ENCODE results near the gene CR1.

The CR1 gene

GRCh38 chr1:207495801-207496792 lies at the start of gene CR1:
CR1 (plus strand) TSS chr1:207496157; CDS start chr1:207496268, 111 bp downstream.
- Histone ChIP-seq H3K9ac (ENCODE audit: low read depth in 1 of 2, low read length in 2 of 2) (no peak within 1 kb of the TSS), H3K27ac (ENCODE audit: low read depth, low read length) (no peak within 1 kb of the TSS), H3K27me3 (ENCODE audit: control insufficient read depth in 1 of 2, insufficient read depth in 2 of 2, low read length in 2 of 2) (peaks cover 32 to 39% of the 10 kb centered on the region in 2 donors), H3K4me1 (ENCODE audit: control insufficient read depth in 1 of 2, insufficient read depth in 2 of 2, low read length in 2 of 2) (peaks cover 0 to 7% of the 10 kb centered on the region in 2 donors), H3K36me3 (ENCODE audit: control insufficient read depth in 1 of 2, insufficient read depth in 2 of 2, low read length in 2 of 2) (no peaks in the 10 kb centered on the region), H3K9me3 (ENCODE audit: control insufficient read depth in 1 of 2, low read length in 2 of 2) (no peaks in the 10 kb centered on the region), H3K4me3 (ENCODE audit: low read depth in 1 of 2, low read length in 2 of 2) (peak within 1 kb of the TSS; percentile 46 to 59)

- H3K4me1 ChIP-seq (ENCODE audit: control insufficient read depth in 1 of 2, insufficient read depth in 2 of 2, low read length in 2 of 2): peaks cover 0 to 12% of the 10 kb centered on the region in 2 donors
- no peaks in the 10 kb centered on the region for H3K9me3 ChIP-seq (ENCODE audit: control insufficient read depth in 1 of 2, low read length in 2 of 2)
- H3K27ac ChIP-seq (ENCODE audit: low read depth, low read length): no peak overlapping the region
- H3K27me3 ChIP-seq (ENCODE audit: control insufficient read depth in 1 of 2, insufficient read depth in 2 of 2, low read length in 2 of 2): peaks cover 32 to 33% of the 10 kb centered on the region in 2 donors
- no peak overlapping the region for H3K9ac ChIP-seq (ENCODE audit: low read depth in 1 of 2, low read length in 2 of 2)
- H3K4me3 ChIP-seq (ENCODE audit: low read depth in 1 of 2, low read length in 2 of 2): peak overlapping the region; percentile 45 to 67
- no peaks in the 10 kb centered on the region for H3K36me3 ChIP-seq (ENCODE audit: control insufficient read depth in 1 of 2, insufficient read depth in 2 of 2, low read length in 2 of 2)
These were observed 42.3 kb upstream of the CR1 start for GRCh38 chr1:207453710-207454045.

GRCh38 chr1:207454046-207454964 lies 41.7 kb upstream of the CR1 start, which contains the start of gene CR2:
CR2 (plus strand) TSS chr1:207454328; CDS start chr1:207454419, 91 bp downstream.
- H3K9ac ChIP-seq (ENCODE audit: low read depth in 1 of 2, low read length in 2 of 2): peak within 1 kb of the TSS; percentile 25 to 34
- H3K9me3 ChIP-seq (ENCODE audit: control insufficient read depth in 1 of 2, low read length in 2 of 2): no peaks in the 10 kb centered on the region
- H3K4me1 ChIP-seq (ENCODE audit: control insufficient read depth in 1 of 2, insufficient read depth in 2 of 2, low read length in 2 of 2): peaks cover 0 to 12% of the 10 kb centered on the region in 2 donors
- H3K27ac ChIP-seq (ENCODE audit: low read depth, low read length): no peak within 1 kb of the TSS
- no peaks in the 10 kb centered on the region for H3K36me3 ChIP-seq (ENCODE audit: control insufficient read depth in 1 of 2, insufficient read depth in 2 of 2, low read length in 2 of 2)
- peaks cover 32 to 33% of the 10 kb centered on the region in 2 donors for H3K27me3 ChIP-seq (ENCODE audit: control insufficient read depth in 1 of 2, insufficient read depth in 2 of 2, low read length in 2 of 2)
- H3K4me3 ChIP-seq (ENCODE audit: low read depth in 1 of 2, low read length in 2 of 2): peak within 1 kb of the TSS; percentile 45 to 67

- Histone ChIP-seq H3K36me3 (ENCODE audit: control insufficient read depth in 1 of 2, insufficient read depth in 2 of 2, low read length in 2 of 2) (no peaks in the 10 kb centered on the region), H3K9ac (ENCODE audit: low read depth in 1 of 2, low read length in 2 of 2) (no peak overlapping the region), H3K4me3 (ENCODE audit: low read depth in 1 of 2, low read length in 2 of 2) (peak overlapping the region; percentile 45 to 67), H3K27ac (ENCODE audit: low read depth, low read length) (no peak overlapping the region), H3K27me3 (ENCODE audit: control insufficient read depth in 1 of 2, insufficient read depth in 2 of 2, low read length in 2 of 2) (peaks cover 28 to 32% of the 10 kb centered on the region in 2 donors), H3K9me3 (ENCODE audit: control insufficient read depth in 1 of 2, low read length in 2 of 2) (no peaks in the 10 kb centered on the region), H3K4me1 (ENCODE audit: control insufficient read depth in 1 of 2, insufficient read depth in 2 of 2, low read length in 2 of 2) (peaks cover 0 to 12% of the 10 kb centered on the region in 2 donors)
These were observed 40.7 kb upstream of the CR1 start for GRCh38 chr1:207455183-207455754.

- H3K27me3 ChIP-seq (ENCODE audit: control insufficient read depth in 1 of 2, insufficient read depth in 2 of 2, low read length in 2 of 2): peaks cover 11 to 28% of the 10 kb centered on the region in 2 donors
- no peak overlapping the region for H3K27ac ChIP-seq (ENCODE audit: low read depth, low read length)
- H3K4me1 ChIP-seq (ENCODE audit: control insufficient read depth in 1 of 2, insufficient read depth in 2 of 2, low read length in 2 of 2): peaks cover 0 to 12% of the 10 kb centered on the region in 2 donors
- H3K9ac ChIP-seq (ENCODE audit: low read depth in 1 of 2, low read length in 2 of 2): no peak overlapping the region
- H3K4me3 ChIP-seq (ENCODE audit: low read depth in 1 of 2, low read length in 2 of 2): no peak overlapping the region
- no peaks in the 10 kb centered on the region for H3K36me3 ChIP-seq (ENCODE audit: control insufficient read depth in 1 of 2, insufficient read depth in 2 of 2, low read length in 2 of 2)
- H3K9me3 ChIP-seq (ENCODE audit: control insufficient read depth in 1 of 2, low read length in 2 of 2): no peaks in the 10 kb centered on the region
These were observed 37.5 kb upstream of the CR1 start for GRCh38 chr1:207458414-207458813.

- Histone ChIP-seq H3K4me1 (ENCODE audit: control insufficient read depth in 1 of 2, insufficient read depth in 2 of 2, low read length in 2 of 2) (peaks cover 0 to 10% of the 10 kb centered on the region in 2 donors), H3K4me3 (ENCODE audit: low read depth in 1 of 2, low read length in 2 of 2) (no peak overlapping the region), H3K36me3 (ENCODE audit: control insufficient read depth in 1 of 2, insufficient read depth in 2 of 2, low read length in 2 of 2) (no peaks in the 10 kb centered on the region), H3K9me3 (ENCODE audit: control insufficient read depth in 1 of 2, low read length in 2 of 2) (no peaks in the 10 kb centered on the region), H3K9ac (ENCODE audit: low read depth in 1 of 2, low read length in 2 of 2) (no peak overlapping the region), H3K27ac (ENCODE audit: low read depth, low read length) (no peak overlapping the region), H3K27me3 (ENCODE audit: control insufficient read depth in 1 of 2, insufficient read depth in 2 of 2, low read length in 2 of 2) (peaks cover 7 to 24% of the 10 kb centered on the region in 2 donors)
These were observed 36.9 kb upstream of the CR1 start for GRCh38 chr1:207459008-207459407.

GRCh38 chr1:207461649-207462048 lies 34.3 kb upstream of the CR1 start:
- Histone ChIP-seq H3K4me3 (ENCODE audit: low read depth in 1 of 2, low read length in 2 of 2) (no peak overlapping the region), H3K9me3 (ENCODE audit: control insufficient read depth in 1 of 2, low read length in 2 of 2) (no peaks in the 10 kb centered on the region), H3K9ac (ENCODE audit: low read depth in 1 of 2, low read length in 2 of 2) (no peak overlapping the region), H3K27ac (ENCODE audit: low read depth, low read length) (no peak overlapping the region), H3K27me3 (ENCODE audit: control insufficient read depth in 1 of 2, insufficient read depth in 2 of 2, low read length in 2 of 2) (peaks cover 0 to 6% of the 10 kb centered on the region in 2 donors), H3K4me1 (ENCODE audit: control insufficient read depth in 1 of 2, insufficient read depth in 2 of 2, low read length in 2 of 2) (no peaks in the 10 kb centered on the region), H3K36me3 (ENCODE audit: control insufficient read depth in 1 of 2, insufficient read depth in 2 of 2, low read length in 2 of 2) (no peaks in the 10 kb centered on the region)

- no peaks in the 10 kb centered on the region for H3K4me1 ChIP-seq (ENCODE audit: control insufficient read depth in 1 of 2, insufficient read depth in 2 of 2, low read length in 2 of 2)
- no peaks in the 10 kb centered on the region for H3K9me3 ChIP-seq (ENCODE audit: control insufficient read depth in 1 of 2, low read length in 2 of 2)
- no peak overlapping the region for H3K9ac ChIP-seq (ENCODE audit: low read depth in 1 of 2, low read length in 2 of 2)
- H3K4me3 ChIP-seq (ENCODE audit: low read depth in 1 of 2, low read length in 2 of 2): no peak overlapping the region
- H3K27me3 ChIP-seq (ENCODE audit: control insufficient read depth in 1 of 2, insufficient read depth in 2 of 2, low read length in 2 of 2): peaks cover 0 to 6% of the 10 kb centered on the region in 2 donors
- no peaks in the 10 kb centered on the region for H3K36me3 ChIP-seq (ENCODE audit: control insufficient read depth in 1 of 2, insufficient read depth in 2 of 2, low read length in 2 of 2)
- no peak overlapping the region for H3K27ac ChIP-seq (ENCODE audit: low read depth, low read length)
These were observed 33.4 kb upstream of the CR1 start for GRCh38 chr1:207462535-207462934.

- Histone ChIP-seq H3K27ac (ENCODE audit: low read depth, low read length) (no peak overlapping the region), H3K9me3 (ENCODE audit: control insufficient read depth in 1 of 2, low read length in 2 of 2) (no peaks in the 10 kb centered on the region), H3K9ac (ENCODE audit: low read depth in 1 of 2, low read length in 2 of 2) (no peak overlapping the region)
These were observed 32.9 kb upstream of the CR1 start for GRCh38 chr1:207463021-207463420.

More at GRCh38 chr1:207463021-207463420, 32.9 kb upstream of the CR1 start:
- Histone ChIP-seq H3K36me3 (ENCODE audit: control insufficient read depth in 1 of 2, insufficient read depth in 2 of 2, low read length in 2 of 2) (no peaks in the 10 kb centered on the region), H3K4me3 (ENCODE audit: low read depth in 1 of 2, low read length in 2 of 2) (no peak overlapping the region), H3K4me1 (ENCODE audit: control insufficient read depth in 1 of 2, insufficient read depth in 2 of 2, low read length in 2 of 2) (no peaks in the 10 kb centered on the region), H3K27me3 (ENCODE audit: control insufficient read depth in 1 of 2, insufficient read depth in 2 of 2, low read length in 2 of 2) (peaks cover 0 to 6% of the 10 kb centered on the region in 2 donors)

All from duodenal mucosa (tissue), 2 donors.